Dermis microvascular lymphatic vessel endothelial cell (primary cell): ENCODE measurements around the gene USB1. TPM values are rescaled to one million over a fixed set of nuclear protein-coding genes. Genes with fewer than 3 reads are reported as not detected.

Source experiments
- DNase-seq, 2 donors: peaks; one replicate each; pipeline versions ENCODE4 v3.0.0 to v3.0.0-alpha.2; 2010; ENCODE audit warnings: low read depth in 2 of 2
- total RNA-seq: library from RNA; depleted of rRNA; stranded (reverse); fragments of >200 nt; gene quantifications from 2 replicates; pipeline ENCODE4 v1.2.1, GENCODE V29; 2014

Gene USB1
- total RNA-seq, 1 donor from 2014 or later, result 20.4 TPM

DNA sequence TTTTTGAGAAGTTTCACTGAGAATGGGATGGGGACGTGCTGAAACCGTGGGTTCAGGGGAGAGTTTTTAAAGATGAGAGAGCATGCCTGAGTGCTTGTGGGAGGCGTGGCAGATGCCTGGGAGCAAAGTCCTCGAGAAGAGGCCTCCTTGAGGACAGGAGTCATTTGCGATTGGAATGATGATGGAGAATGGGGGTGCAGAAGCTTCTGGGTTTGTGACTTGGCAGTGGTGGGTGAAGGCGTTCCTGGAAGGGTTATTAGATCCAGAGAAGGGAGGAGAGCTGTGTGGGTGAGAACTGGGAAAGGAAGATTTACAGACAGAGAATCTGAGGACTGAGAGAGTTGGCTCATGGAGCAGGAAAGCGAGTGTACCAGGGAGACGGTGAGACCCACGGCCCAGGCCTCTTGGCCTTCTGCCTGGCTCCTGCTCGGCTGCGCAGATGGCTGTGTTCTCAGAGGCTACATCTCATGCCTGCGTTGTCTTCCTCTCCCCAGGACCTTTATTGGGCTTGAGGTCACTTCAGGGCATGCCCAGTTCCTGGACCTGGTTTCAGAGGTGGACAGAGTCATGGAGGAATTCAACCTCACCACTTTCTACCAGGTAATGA lies 15.7 kb downstream of the USB1 start:
- no peak for DNase-seq

DNA sequence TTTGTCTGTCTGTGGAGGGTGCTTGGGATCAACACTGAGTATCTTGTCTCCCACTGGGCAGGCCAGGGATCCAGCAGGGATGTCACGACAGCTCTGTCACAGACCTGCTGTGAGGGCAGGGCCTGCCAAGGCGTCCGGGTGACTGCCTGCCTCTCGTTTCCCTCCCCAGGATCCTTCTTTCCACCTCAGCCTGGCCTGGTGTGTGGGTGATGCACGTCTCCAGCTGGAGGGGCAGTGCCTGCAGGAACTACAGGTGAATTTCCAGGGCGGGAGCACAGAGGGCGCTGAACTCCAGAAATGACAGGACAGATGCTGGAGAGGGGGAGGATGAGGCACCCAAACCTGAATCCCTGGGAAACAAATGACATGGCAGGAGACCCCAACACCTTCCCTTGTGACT lies 17.6 kb downstream of the USB1 start:
- no peak for DNase-seq

DNA sequence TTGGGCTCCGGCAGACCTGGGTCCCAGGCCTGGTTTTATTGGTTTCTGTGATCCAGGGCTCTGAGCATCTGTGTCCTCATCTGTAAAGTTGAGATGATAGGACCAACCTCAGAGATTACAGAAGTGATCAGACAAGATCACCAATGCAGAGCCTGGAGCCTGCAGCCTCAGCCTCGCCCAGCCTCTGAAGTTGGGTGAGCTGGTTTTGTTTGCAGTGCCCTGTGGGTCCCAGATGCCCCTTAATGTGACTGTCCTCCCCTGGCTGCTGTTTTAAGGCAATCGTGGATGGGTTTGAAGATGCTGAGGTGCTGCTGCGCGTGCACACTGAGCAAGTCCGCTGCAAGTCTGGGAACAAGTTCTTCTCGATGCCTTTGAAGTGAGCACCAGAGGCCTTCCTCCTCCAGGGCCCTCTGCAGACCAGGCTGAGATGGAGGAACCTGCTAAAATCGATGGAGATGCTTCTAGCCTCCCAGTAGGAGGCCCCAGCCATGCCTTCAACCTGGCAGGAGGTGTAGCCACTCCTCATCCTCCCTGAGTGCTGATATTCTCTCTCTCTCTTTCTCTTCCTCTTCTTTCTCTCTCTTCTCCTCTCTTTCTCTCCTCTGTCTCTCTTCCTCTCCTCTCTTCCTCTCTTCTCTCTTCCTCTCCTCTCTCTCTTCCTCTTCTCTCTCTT lies 18.8 kb downstream of the USB1 start:
- no peak for DNase-seq

DNA sequence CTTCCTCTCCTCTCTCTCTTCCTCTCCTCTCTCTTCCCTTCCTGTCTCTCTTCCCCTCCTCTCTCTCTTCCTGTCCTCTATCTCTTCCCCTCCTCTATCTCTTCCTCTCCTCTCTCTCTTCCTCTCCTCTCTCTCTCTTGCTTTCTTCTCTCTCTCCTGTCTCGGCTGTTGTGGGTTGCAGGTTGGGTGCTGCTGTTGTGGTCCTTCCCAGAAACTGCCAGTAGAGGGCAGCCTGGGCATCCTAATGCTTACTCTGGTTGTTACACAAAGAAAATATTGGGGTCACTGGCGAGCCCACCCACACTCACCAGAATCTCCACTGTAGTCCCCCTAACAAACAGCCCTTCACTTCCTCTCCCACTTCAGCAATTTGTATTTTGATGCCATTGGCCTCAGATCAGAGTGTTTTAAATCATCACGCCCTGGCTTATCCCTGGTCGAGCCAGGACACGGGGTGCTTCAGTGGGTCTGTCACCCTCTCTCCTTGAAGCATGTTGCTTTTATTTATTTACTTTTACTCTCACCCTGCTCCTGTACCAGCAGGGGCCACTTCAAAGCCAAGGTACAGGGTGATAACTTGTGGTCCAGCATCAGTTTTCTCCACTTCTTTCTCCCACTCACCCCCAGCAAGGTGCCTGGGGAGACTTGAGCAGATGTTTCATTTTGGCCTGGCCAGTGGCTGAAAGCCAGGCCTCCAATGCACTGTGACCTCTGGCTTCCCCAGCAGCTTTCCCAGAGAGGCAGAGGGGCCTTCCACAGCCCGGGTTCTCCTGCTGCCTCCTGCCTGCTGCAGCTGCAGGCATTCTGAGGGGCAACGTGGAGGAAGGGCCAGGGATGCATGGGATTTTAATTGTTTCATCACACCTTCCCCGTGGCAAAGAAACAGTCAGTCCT lies 19.7 kb downstream of the USB1 start:
- peak in 1 of 2 donors; percentile 50 for DNase-seq

DNA sequence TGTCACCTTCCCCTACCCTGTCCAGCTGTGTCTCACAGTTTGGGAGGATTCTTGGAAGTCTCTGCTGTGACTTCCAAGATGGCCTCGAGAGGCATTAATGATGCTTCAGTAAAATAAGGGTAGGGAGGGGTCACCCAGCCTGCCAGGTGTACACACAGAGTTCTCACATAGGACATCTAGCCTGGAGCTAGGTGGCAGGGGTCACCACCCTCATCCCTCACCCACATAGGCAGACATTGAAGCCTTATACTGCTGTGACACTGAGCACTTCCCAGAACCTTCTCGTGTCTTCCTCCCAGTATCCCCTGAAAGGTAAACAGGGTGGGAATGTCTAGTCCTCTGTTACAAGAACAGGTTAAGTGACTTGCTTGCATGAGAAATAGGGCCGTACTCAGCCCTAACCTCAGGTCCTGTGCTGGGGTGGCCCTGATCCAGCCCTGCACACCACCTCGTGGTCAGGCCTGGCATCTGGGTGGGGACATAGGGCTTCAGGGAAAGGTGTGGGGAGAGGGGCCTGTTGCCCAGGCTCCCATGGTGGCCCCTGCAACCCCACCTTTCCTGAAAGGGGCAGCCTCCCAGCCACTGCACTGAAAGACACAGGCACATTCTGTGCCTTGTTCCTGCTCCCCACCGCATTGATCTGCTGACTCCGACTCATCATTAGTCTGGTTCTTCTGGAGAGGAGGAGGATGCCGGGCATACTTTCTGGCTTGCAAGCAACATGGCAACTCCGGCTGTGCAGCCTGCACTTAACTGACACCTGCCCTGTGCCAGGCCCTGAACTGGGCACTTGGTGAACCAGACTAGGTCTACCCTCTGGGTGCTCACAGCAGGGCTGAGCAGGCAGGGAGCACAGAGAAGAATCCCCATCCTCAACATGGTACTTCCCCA lies 20.7 kb downstream of the USB1 start:
- no peak for DNase-seq

DNA sequence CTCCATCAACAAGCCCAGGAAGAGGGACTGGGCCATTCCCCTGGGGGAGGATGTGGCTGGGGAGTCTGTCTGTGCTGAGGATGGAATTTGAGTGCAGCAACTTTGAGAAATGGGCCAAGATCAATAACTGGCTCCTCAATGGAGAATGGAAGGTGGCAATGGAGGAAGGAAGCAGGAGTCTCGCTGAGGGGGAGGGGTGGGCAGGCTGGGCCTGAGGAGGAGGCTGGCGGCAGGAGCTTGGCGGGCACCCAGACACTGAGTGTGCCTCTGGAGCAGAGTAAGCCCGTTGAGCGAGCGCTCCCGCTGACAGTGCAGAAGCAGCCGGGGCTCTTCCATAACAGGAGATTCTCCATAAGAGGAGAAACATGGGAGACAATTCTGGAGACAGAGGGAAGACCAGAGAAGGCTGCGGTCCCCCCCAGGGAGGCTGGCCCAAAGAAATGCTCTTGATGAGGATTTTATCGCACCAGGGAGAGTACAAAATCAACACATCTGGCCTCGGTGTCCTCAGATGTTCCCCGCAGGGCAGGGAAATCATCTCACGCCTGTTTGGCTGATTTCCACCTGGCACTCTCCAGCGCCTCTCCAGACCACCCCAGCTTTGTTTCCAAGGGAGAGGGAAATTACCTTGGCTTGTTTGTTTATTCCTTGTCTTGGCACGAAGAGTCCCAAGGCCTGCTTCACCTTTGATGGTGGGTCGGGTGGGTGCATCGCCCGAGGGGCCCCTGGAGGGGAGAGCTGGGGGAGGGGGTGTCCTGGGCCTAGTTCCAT lies 21.6 kb downstream of the USB1 start:
- DNase-seq, result peak in 1 of 2 donors; percentile 42

DNA sequence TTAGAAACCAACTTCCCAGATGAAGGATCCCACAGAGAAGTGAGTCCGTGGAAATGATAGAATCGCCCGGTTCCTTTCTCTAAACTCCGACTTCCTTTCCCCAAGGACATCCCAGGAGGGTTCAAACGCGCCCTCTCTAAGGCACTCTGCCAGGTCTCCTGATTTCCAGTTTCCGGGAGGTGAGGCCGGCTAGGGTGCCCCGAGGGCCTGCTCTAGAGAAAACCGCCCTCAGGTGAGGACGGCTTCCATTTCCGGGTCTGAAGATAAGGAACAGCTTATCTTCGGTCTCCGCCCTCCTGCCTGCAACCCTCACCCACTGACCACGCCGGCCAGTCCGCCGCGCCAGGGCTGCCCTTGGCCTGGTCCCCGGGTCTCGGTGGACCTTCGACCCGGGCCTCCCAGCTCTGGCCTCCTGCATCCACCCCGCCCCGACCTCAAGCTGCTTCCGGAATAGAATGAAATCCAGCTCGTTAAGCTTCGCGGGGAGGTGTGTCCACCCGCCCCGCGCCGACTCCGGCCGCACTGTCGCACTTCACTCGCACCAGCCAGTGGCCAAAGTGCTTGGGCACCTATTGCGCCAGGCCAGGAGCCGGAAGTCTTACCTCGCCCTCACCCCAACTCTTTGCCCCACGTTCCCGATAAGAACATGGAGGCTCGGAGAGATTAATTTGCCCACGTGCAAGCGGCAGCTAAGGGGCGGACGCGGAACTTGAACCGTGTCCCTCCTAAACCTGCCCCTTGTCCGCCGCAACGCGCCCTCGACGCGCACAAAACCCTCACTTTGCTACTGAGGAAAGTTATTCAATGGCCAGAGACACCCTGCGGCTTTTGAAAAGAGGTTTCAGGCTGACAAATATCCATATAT lies 23.5 kb downstream of the USB1 start:
- peak in 1 of 2 donors; percentile 36 for DNase-seq

DNA sequence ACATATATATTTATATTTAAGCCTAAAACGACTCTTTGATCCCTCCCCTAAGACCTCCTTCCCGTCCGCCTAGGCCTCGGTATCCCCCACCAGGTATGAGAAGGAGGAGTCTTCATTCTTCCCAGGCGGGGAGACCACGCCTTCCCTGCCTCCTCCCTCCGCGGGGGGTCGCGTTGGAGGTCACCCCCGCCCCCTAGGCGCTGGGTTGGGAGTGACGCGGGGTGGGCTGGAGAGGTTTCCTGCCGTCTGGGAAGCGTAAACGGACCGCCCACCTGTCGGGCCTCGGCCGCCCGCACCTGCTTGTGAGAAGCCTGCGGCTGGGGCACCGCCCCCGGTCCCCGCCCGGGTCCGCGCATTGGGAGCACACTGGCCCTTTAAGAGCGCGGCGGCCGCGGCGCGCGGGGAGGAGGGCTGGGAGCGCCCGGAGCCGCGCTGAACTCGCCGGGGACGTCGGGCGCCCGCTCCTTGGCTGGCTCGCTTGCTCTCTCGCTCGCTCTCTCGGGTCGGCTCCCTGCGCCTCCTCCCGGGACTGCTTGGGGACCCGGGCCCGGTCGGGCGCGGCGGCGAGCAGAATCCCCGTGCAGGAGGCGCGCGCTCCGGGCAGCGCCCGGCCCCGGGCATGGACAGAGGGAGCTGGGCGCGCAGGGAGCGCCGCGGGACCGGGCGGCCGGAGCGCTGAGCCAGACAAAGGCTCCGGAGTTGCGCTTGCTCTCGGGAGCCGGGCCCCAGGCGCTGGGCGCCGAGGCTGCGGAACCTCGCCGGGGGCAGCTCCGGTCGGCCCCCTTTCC lies 24.3 kb downstream of the USB1 start, which contains the start of gene MMP15:
Gene MMP15 (plus strand): TSS at position 404 of the 788 bp plus-strand sequence. CDS start 597 bp downstream, outside the sequence.
- peak in 1 of 2 donors; percentile 77 for DNase-seq

DNA sequence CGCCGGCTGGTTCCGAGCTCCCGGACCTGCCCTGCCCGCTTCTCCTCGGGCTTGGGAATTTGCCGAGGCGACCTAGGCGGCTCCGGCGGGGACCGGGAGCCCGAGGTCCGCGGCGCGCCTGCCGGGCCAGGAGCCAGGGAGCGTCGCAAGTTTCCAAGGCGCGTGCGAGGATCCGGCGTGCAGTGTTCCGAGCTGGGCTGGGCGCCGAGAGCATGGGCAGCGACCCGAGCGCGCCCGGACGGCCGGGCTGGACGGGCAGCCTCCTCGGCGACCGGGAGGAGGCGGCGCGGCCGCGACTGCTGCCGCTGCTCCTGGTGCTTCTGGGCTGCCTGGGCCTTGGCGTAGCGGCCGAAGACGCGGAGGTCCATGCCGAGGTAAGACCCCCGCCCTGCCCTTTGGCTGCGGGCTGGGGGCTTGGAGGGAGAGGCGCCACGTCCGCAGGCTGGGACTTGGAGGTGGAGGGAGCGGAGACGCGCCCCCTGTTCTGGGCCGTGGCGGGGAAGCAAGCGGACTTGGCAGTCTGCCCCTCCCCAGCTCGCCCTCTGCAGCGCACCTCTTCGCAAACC lies 25.0 kb downstream of the USB1 start:
- DNase-seq, result peak in 1 of 2 donors; percentile 52

DNA sequence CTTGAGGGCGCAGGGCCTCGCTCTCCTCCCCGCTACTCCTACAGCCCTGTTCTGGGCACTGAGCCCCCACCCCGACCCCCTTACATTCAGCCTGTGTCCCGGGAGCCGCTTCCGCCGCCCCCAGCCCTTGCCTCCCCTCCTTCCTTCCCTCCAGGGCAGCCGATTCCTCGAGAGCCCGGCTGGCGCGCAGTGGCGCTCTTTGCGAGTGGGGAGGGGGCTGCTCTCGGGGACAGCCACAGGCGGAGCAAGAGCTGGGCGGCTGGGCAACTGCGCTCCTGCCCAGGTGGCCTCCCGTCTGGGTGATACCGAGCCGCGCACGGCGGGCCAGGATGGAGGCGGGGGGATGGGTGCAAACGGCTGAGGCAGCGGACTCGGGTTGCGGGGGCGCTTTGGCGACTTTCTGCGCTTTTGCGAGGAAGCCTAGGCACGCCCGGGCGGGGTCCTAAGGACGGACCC lies 25.5 kb downstream of the USB1 start:
- DNase-seq, result no peak

DNA sequence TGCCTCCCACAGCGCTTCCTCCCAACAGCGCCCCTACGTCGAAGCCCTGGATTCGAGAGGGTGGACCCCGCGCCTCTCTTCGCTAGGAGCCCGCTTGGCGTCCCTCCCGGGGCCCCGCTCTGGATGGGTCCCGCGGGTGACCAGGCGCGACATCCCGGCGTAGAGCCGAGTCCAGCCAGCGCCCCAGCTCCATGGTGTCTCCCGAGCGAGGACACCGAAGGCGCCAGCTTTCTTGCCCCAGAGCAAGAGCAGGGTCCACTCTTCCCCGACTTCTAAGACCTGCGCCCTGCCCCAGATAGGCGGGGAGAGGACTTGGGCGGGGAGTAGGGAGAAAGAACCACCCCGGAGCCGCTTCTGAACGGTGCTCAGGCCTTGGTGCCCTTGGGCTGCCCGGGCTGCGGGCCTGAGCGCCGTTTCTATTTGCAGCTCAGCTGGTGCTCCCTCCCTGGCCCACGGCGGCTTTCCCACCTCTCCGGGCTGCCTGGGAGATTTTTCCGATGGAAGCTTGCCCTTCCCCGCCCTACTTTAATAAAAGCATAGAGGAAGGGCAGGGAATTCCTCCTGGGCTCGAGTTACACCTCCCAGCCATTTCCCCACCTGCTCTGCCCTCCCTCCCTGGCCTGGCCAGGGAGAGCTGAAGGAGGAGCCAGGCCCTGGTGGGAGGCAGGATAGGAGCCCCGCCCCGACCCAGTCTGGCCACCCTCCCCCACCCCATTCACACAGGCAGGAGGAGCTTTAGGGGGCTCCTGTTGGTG lies 26.1 kb downstream of the USB1 start:
- no peak for DNase-seq

DNA sequence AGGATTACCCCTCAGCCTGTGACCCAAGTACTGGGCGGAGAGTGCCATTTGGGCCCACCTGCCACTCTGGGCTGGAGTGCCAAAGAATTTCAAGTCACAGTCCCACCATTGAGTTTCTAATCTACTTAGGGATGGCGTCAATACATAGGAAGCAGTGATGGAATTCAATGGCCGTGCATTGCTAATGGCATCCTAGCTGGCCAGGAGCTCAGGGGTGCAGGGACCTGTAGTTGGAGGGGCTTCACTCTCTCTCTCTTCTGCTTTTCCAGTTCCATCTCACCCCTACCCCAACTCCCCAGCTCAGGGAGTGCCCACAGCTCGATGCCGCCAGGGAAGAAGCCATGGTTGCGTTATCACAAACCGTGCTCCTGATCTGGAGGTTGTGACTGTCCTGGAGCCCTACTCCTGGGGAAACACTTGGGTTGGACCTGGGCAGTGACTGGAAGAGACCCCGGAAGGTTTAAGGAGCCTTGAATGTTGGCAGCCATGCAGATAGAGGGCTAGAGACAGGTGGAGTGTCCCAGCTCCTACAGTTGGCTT lies 26.8 kb downstream of the USB1 start:
- no peak for DNase-seq

DNA sequence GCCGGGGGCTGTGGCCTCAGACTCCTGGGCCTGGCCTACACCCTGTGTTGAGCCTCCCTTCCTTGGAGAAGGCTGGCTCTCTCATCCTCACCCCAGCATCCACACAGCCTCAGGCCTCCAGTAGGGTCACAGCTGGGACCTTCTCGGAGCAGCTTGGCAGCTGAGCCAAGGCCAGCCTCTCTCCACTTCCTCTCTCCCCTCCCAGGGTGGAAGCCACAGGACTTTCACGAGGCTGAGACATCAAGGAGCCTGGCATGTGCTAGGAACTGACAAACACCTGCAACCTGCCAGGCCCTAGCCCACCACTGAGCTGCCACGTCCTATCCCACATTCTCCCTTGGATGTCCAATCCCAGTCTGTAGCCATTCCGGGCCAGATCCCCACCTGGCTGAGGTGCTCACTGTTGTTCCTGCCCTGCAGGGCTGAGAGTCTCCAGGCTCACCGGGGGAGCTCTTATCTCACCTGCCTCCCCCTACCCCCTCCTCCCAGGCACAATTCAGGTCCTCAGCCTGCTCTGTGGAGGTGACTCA lies 27.4 kb downstream of the USB1 start:
- DNase-seq, result no peak

DNA sequence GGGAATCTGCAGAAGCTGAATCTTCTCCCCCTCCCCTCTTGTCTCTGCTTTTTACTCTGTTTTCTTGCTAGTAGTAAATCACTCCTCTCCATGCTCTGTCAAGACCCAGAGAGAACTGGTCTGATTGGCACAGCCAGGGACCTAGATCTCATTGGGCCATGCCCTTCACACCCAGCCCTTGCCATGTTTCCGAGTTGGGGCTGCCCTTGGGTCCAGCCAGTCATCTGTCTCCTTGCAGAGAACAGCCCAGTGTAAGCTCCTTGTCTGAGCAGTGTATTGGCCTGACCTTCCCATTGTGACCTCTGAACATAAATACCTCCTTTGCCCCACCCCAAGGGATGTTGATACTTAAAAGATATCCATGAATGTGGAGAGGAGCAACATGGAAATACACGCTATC lies 28.2 kb downstream of the USB1 start:
- DNase-seq, result no peak

DNA sequence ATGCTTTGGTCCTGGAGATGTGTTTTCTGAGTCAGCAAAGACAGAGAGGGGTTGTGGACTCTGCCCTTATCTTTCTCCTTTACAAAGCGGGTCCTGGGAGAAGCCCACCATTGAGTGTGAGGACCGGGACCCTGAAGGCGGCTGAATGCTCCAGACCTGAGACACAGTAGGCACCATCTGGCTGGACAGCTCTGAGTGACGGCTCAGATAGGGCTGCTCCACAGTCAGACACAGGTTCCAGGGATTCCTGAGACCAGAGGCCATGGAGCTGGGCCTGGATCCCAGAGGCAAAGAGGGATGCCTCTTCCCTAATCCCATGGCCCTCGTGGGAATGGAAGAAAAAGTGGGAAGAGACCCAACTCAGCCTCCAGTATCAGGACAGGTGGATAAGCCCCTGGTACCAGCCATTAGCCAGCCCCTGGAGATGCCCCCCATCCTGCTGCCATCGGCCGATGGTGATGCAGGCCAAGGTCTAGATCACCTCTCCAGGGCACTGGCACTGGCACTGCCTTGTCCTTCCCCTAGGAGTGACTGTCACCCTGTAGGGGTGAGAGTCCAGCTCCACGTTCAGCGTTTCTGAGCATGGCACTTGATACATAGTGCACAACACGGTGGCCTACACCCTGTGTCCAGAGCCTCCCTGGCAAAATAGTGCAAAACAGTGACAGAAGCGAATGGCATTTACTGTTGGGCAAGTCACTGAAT lies 29.1 kb downstream of the USB1 start:
- DNase-seq, result no peak
